Measurements from ENCODE around the gene EML1. TPM values are rescaled to one million over a fixed set of nuclear protein-coding genes. Genes with fewer than 3 reads are reported as not detected.

The EML1 gene
- total RNA-seq, 1 donor from 2014 or later, result 34.5 TPM

- H3K27me3 ChIP-seq (ENCODE audit: low read depth), result no peaks in the 10 kb centered on the region
- H3K4me1 ChIP-seq, result no peaks in the 10 kb centered on the region
- no peak for TF ChIP-seq CTCF (IDR thresholded peaks at IDR 0.05)
- no peaks in the 10 kb centered on the region for H3K9me3 ChIP-seq
- no peaks in the 10 kb centered on the region for H3K36me3 ChIP-seq
- no peak overlapping the region for H3K27ac ChIP-seq
- DNase-seq, result no peak
- ATAC-seq, result no peak
- intact Hi-C loops (cut with DNase I), result no loop called here
- H3K4me3 ChIP-seq, result no peak overlapping the region
Observed at GRCh38 chr14:99872786-99873440, 79.7 kb downstream of the EML1 start.

- intact Hi-C loops (cut with DNase I), result no loop called here
- Histone ChIP-seq H3K36me3 (no peaks in the 10 kb centered on the region), H3K27me3 (ENCODE audit: low read depth) (no peaks in the 10 kb centered on the region), H3K4me1 (no peaks in the 10 kb centered on the region), H3K9me3 (no peaks in the 10 kb centered on the region), H3K27ac (no peak overlapping the region), H3K4me3 (no peak overlapping the region)
- DNase-seq, result no peak
- no peak for ATAC-seq
- TF ChIP-seq CTCF (IDR thresholded peaks at IDR 0.05), result no peak
Observed at GRCh38 chr14:99873653-99874052, 80.4 kb downstream of the EML1 start.

- ATAC-seq (no peak), DNase-seq (no peak)
- Histone ChIP-seq H3K4me3 (no peak overlapping the region), H3K27me3 (ENCODE audit: low read depth) (no peaks in the 10 kb centered on the region), H3K27ac (no peak overlapping the region), H3K4me1 (no peaks in the 10 kb centered on the region), H3K9me3 (no peaks in the 10 kb centered on the region), H3K36me3 (no peaks in the 10 kb centered on the region)
- TF ChIP-seq CTCF (IDR thresholded peaks at IDR 0.05), result no peak
- intact Hi-C loops (cut with DNase I), result no loop called here
Observed at GRCh38 chr14:99874306-99874705, 81.1 kb downstream of the EML1 start.

GRCh38 chr14:99875421-99875820 is 82.2 kb downstream of the EML1 start:
- DNase-seq, result no peak
- no peak for TF ChIP-seq CTCF (IDR thresholded peaks at IDR 0.05)
- no peaks in the 10 kb centered on the region for H3K4me1 ChIP-seq
- H3K27ac ChIP-seq, result no peak overlapping the region
- H3K9me3 ChIP-seq, result no peaks in the 10 kb centered on the region
- H3K36me3 ChIP-seq, result no peaks in the 10 kb centered on the region
- no peaks in the 10 kb centered on the region for H3K27me3 ChIP-seq (ENCODE audit: low read depth)
- intact Hi-C loops (cut with DNase I), result no loop called here
- no peak overlapping the region for H3K4me3 ChIP-seq
- no peak for ATAC-seq

GRCh38 chr14:99875836-99876235 is 82.6 kb downstream of the EML1 start:
- no peak for ATAC-seq
- H3K36me3 ChIP-seq, result no peaks in the 10 kb centered on the region
- intact Hi-C loops (cut with DNase I), result no loop called here
- TF ChIP-seq CTCF (IDR thresholded peaks at IDR 0.05), result no peak
- H3K9me3 ChIP-seq, result no peaks in the 10 kb centered on the region
- H3K4me3 ChIP-seq, result no peak overlapping the region
- no peak overlapping the region for H3K27ac ChIP-seq
- no peak for DNase-seq
- H3K4me1 ChIP-seq, result no peaks in the 10 kb centered on the region
- no peaks in the 10 kb centered on the region for H3K27me3 ChIP-seq (ENCODE audit: low read depth)
